Natural killer cell (primary cell): Measurements from ENCODE around the gene THNSL1. TPM values are rescaled to one million over a fixed set of nuclear protein-coding genes. Genes with fewer than 3 reads are reported as not detected.

Source experiments
- ATAC-seq, 3 donors: fragments of 150-1000 bp in 2 of 3; fragments of 200-7000 bp in 1 of 3; cut with Tn5 transposase; 1 replicate in 1 of 3; 2 replicates in 2 of 3; pipeline ENCODE4 v1.10.0; 2021; ENCODE audit warnings: mild to moderate bottlenecking in 2 of 3, moderate library complexity in 2 of 3
- DNase-seq, 2 donors: peaks; one replicate each; pipeline versions ENCODE4 v3.0.0 to v3.0.0-alpha.2; 2013 to 2021; ENCODE audit warnings: mixed read lengths in 1 of 2
- H3K27ac ChIP-seq: one replicate; pipeline ENCODE4 v1.5.1; 2013; ENCODE audit warnings: mild to moderate bottlenecking, low read length
- H3K27me3 ChIP-seq: one replicate; pipeline ENCODE4 v1.6.1; 2013; ENCODE audit warnings: low read length; ENCODE audit not compliant: control insufficient read depth, insufficient read depth
- H3K36me3 ChIP-seq: one replicate; pipeline ENCODE4 v1.6.1; 2013; ENCODE audit warnings: low read length; ENCODE audit not compliant: control insufficient read depth, insufficient read depth
- H3K4me1 ChIP-seq: one replicate; pipeline ENCODE4 v1.6.1; 2013; ENCODE audit warnings: low read length; ENCODE audit not compliant: control insufficient read depth, insufficient read depth
- H3K4me3 ChIP-seq: one replicate; pipeline ENCODE4 v1.5.1; 2013; ENCODE audit warnings: low read length
- H3K9me3 ChIP-seq: one replicate; pipeline ENCODE4 v1.6.1; 2013; ENCODE audit warnings: low read length; ENCODE audit not compliant: control insufficient read depth, insufficient read depth
- H3K27ac Mint-ChIP-seq, 2 donors: one replicate each; pipeline ENCODE4 v1.8.0; 2022; ENCODE audit warnings: mild to moderate bottlenecking in 2 of 2, mixed read lengths in 2 of 2, moderate library complexity in 1 of 2
- H3K27me3 Mint-ChIP-seq, 2 donors: one replicate each; pipeline ENCODE4 v1.8.0; 2022; ENCODE audit warnings: low read depth in 2 of 2, mixed read lengths in 2 of 2
- H3K36me3 Mint-ChIP-seq: one replicate; pipeline ENCODE4 v1.8.0; 2022; ENCODE audit warnings: mixed read lengths
- H3K4me1 Mint-ChIP-seq, 2 donors: one replicate each; pipeline ENCODE4 v1.8.0; 2022; ENCODE audit warnings: mixed read lengths in 2 of 2
- H3K4me3 Mint-ChIP-seq: one replicate; pipeline ENCODE4 v1.8.0; 2022; ENCODE audit warnings: mild to moderate bottlenecking, moderate library complexity, mixed read lengths
- H3K9me3 Mint-ChIP-seq, 2 donors: one replicate each; pipeline ENCODE4 v1.8.0; 2022; ENCODE audit warnings: mixed read lengths in 2 of 2
- WGBS: methylation state at CpG from one replicate; pipeline ENCODE4 v1.1.7; 2013; ENCODE audit warnings: missing lambda C conversion rate; ENCODE audit not compliant: insufficient coverage; 5-methylcytosine and 5-hydroxymethylcytosine counted together
- intact Hi-C: fragments of 100-400 bp; cut with micrococcal nuclease; formaldehyde crosslinking; loops from one replicate; pipeline ENCODE4 v1.14.2; 2022
- total RNA-seq, 4 donors: library from RNA; stranded (reverse); fragments of 120-200 nt in 1 of 4; gene quantifications; one replicate each; pipeline versions ENCODE4 v1.2.3 to v1.2.4, GENCODE V29; 2013 to 2022
- TF ChIP-seq, protein P1 (sequence below): fragments of 200-600 bp; IDR thresholded peaks from one replicate; pipeline ENCODE4 v1.8.0; 2022; ENCODE audit warnings: antibody characterized with exemption

Gene THNSL1
- total RNA-seq, 3 donors from 2014 or later (not counting 1 experiment from before 2014, with no cell fraction given), result 1.2 to 2.9 (median 2.3) TPM

DNA sequence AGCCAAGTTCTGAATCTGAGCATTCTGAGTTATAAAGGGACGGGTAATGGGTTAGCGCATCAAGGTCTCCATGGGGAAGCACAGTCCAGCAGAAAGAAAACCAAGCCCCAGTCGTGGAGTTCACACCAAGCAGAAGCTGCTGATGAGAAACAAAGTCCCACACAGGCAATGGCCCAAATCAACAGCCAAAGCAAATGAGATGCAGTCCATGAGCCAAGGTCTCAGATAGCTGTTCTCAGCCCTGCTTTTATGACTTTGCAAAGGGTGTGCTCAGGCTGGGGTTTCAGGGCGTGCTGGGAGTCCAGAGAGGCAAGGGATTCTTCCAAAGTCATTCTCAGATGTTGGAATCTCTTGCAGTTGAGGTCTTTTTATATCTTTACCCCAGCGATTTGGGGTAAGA lies 32.0 kb downstream of the THNSL1 start:
- H3K4me3 Mint-ChIP-seq, result no peak overlapping the region
- H3K4me3 ChIP-seq, result no peak overlapping the region
- no peak overlapping the region for H3K27ac Mint-ChIP-seq
- H3K27ac ChIP-seq, result no peak overlapping the region
- H3K36me3 ChIP-seq, result no peaks in the 10 kb centered on the region
- peaks cover 2% of the 10 kb centered on the region for H3K27me3 ChIP-seq
- WGBS, result 90% methylated on average over 5 of the region's 5 CpGs
- no peak for ATAC-seq
- H3K9me3 Mint-ChIP-seq, result no peaks in the 10 kb centered on the region
- H3K36me3 Mint-ChIP-seq, result no peaks in the 10 kb centered on the region
- intact Hi-C loops, result no loop called here
- TF ChIP-seq, protein P1, sequence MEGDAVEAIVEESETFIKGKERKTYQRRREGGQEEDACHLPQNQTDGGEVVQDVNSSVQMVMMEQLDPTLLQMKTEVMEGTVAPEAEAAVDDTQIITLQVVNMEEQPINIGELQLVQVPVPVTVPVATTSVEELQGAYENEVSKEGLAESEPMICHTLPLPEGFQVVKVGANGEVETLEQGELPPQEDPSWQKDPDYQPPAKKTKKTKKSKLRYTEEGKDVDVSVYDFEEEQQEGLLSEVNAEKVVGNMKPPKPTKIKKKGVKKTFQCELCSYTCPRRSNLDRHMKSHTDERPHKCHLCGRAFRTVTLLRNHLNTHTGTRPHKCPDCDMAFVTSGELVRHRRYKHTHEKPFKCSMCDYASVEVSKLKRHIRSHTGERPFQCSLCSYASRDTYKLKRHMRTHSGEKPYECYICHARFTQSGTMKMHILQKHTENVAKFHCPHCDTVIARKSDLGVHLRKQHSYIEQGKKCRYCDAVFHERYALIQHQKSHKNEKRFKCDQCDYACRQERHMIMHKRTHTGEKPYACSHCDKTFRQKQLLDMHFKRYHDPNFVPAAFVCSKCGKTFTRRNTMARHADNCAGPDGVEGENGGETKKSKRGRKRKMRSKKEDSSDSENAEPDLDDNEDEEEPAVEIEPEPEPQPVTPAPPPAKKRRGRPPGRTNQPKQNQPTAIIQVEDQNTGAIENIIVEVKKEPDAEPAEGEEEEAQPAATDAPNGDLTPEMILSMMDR, result no peak
- H3K4me1 ChIP-seq, result no peaks in the 10 kb centered on the region
- no peak for DNase-seq
- H3K9me3 ChIP-seq, result no peaks in the 10 kb centered on the region
- peaks cover 17 to 47% of the 10 kb centered on the region in 2 donors for H3K27me3 Mint-ChIP-seq
- H3K4me1 Mint-ChIP-seq, result no peaks in the 10 kb centered on the region

DNA sequence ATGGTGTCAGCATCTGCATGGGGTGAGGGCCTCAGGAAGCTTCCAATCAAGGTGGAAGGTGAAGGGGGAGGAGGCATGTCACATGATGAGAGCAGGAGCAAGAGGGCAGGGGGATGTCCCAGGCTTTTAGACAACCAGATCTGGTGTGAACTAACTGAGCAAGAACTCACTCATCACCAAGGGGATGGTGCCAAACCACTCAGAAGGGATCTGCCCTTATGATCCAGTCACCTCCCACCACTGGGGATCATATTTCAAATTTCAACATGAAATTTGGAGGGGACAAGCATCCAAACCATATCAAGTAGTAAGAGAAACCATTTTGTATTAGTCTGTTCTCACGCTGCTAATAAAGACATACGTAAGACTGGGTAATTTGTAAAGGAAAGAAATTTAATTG lies 33.6 kb downstream of the THNSL1 start:
- no peaks in the 10 kb centered on the region for H3K9me3 Mint-ChIP-seq
- no peaks in the 10 kb centered on the region for H3K4me1 Mint-ChIP-seq
- intact Hi-C loops, result no loop called here
- Histone ChIP-seq H3K4me3 (no peak overlapping the region), H3K36me3 (no peaks in the 10 kb centered on the region), H3K27ac (no peak overlapping the region), H3K27me3 (no peaks in the 10 kb centered on the region), H3K9me3 (no peaks in the 10 kb centered on the region), H3K4me1 (no peaks in the 10 kb centered on the region)
- WGBS, result 100% methylated on average over 2 of the region's 2 CpGs
- ATAC-seq, result no peak
- no peak overlapping the region for H3K27ac Mint-ChIP-seq
- no peak overlapping the region for H3K4me3 Mint-ChIP-seq
- H3K36me3 Mint-ChIP-seq, result no peaks in the 10 kb centered on the region
- DNase-seq, result no peak
- peaks cover 16 to 40% of the 10 kb centered on the region in 2 donors for H3K27me3 Mint-ChIP-seq
- TF ChIP-seq, protein P1, result no peak

DNA sequence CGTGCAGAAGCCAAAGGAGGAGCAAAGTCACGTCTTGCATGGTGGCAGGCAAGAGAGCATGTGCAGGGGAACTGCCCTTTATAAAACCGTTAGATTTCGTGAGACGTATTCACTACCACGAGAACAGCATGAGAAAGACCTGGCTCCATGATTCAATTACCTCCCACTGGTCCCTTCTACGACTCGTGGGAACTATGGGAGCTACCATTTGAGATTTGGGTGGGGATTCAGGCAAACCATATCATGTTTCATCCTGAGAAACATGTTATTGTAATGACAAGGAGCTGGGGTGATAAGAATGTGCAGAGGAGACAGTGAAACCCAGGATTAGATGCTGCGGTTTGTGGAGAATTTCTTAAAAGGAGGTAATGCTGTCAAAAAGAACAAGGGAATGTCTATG lies 34.0 kb downstream of the THNSL1 start:
- Mint-ChIP-seq H3K4me3 (no peak overlapping the region), H3K9me3 (no peaks in the 10 kb centered on the region), H3K36me3 (no peaks in the 10 kb centered on the region), H3K27ac (no peak overlapping the region), H3K27me3 (peaks cover 16 to 38% of the 10 kb centered on the region in 2 donors), H3K4me1 (no peaks in the 10 kb centered on the region)
- H3K4me3 ChIP-seq, result no peak overlapping the region
- ATAC-seq, result no peak
- no peaks in the 10 kb centered on the region for H3K27me3 ChIP-seq
- DNase-seq, result no peak
- TF ChIP-seq, protein P1, result no peak
- H3K27ac ChIP-seq, result no peak overlapping the region
- intact Hi-C loops, result no loop called here
- no peaks in the 10 kb centered on the region for H3K9me3 ChIP-seq
- no peaks in the 10 kb centered on the region for H3K4me1 ChIP-seq
- 84% methylated on average over 9 of the region's 9 CpGs for WGBS
- H3K36me3 ChIP-seq, result no peaks in the 10 kb centered on the region

DNA sequence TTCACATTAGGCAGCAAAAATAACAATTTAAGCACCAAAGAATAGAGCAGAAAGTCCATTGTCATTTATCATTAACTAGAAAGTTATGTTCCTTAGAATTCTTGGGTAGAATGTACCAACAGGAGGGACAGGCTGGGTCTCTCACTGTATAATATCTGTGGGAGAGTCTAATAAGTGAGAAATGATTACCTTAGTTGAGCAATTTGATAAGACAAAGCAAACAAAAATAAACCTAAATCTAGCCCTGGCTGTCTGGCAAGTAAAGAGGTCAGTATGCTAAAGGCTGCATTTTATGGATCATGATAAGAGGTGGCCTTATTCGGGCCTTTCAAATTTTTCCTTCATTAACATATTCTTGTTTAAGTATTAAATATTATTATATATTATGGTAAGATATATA lies 35.6 kb downstream of the THNSL1 start:
- H3K4me1 Mint-ChIP-seq, result no peaks in the 10 kb centered on the region

More for the DNA sequence above, 35.6 kb downstream of the THNSL1 start:
- no peak for DNase-seq
- H3K9me3 ChIP-seq, result no peaks in the 10 kb centered on the region
- WGBS, result no CpG with 5 or more reads among the region's 1 CpG
- H3K36me3 ChIP-seq, result no peaks in the 10 kb centered on the region
- no peaks in the 10 kb centered on the region for H3K36me3 Mint-ChIP-seq
- no peak for ATAC-seq
- peaks cover 18 to 31% of the 10 kb centered on the region in 2 donors for H3K27me3 Mint-ChIP-seq
- no peaks in the 10 kb centered on the region for H3K4me1 ChIP-seq
- no peak overlapping the region for H3K4me3 Mint-ChIP-seq
- TF ChIP-seq, protein P1, result no peak
- H3K9me3 Mint-ChIP-seq, result no peaks in the 10 kb centered on the region
- intact Hi-C loops, result no loop called here
- H3K27me3 ChIP-seq, result no peaks in the 10 kb centered on the region
- H3K4me3 ChIP-seq, result no peak overlapping the region
- no peak overlapping the region for H3K27ac ChIP-seq
- no peak overlapping the region for H3K27ac Mint-ChIP-seq
